OCI-LY1 (cell line): ENCODE results near the gene CTIF.

Source experiments
- H2AFZ ChIP-seq: fragments of 200-600 bp; sonication (generic), shearing (Covaris generic); 2 replicates; pipeline ENCODE4 v1.6.0; 2014; ENCODE audit warnings: antibody characterized with exemption, mild to moderate bottlenecking, low read length
- H3F3A ChIP-seq: fragments of 200-600 bp; sonication (generic), shearing (Covaris generic); 2 replicates; pipeline ENCODE4 v1.6.0; 2014; ENCODE audit warnings: mild to moderate bottlenecking, antibody characterized with exemption, low read length, moderate library complexity; ENCODE audit not compliant: insufficient read depth
- H3K27ac ChIP-seq: fragments of 200-600 bp; sonication (generic); 2 replicates; pipeline ENCODE4 v1.5.1; 2014; ENCODE audit warnings: low read length, mixed run types, mild to moderate bottlenecking, low read depth; ENCODE audit not compliant: poor library complexity, severe bottlenecking
- H3K27me3 ChIP-seq: fragments of 200-600 bp; sonication (generic); 2 replicates; pipeline ENCODE4 v1.6.0; 2014; ENCODE audit warnings: antibody characterized with exemption, mild to moderate bottlenecking, low read length, moderate library complexity; ENCODE audit not compliant: insufficient read depth
- H3K36me3 ChIP-seq: fragments of 200-600 bp; sonication (generic); 2 replicates; pipeline ENCODE4 v1.6.1; 2014; ENCODE audit warnings: mild to moderate bottlenecking, antibody characterized with exemption, low read length, moderate library complexity, mixed read lengths; ENCODE audit not compliant: insufficient read depth
- H3K4me1 ChIP-seq: fragments of 200-600 bp; sonication (generic); 2 replicates; pipeline ENCODE4 v1.5.1; 2014; ENCODE audit warnings: mild to moderate bottlenecking, low read length, moderate library complexity; ENCODE audit not compliant: insufficient read depth, severe bottlenecking
- H3K4me2 ChIP-seq: fragments of 200-600 bp; sonication (generic), shearing (Covaris generic); 2 replicates; pipeline ENCODE4 v1.6.1; 2014; ENCODE audit warnings: low read length
- H3K4me3 ChIP-seq: fragments of 200-600 bp; sonication (generic); 2 replicates; pipeline ENCODE4 v1.5.1; 2014; ENCODE audit warnings: low read length, low read depth, mild to moderate bottlenecking, mixed read lengths; ENCODE audit not compliant: poor library complexity, severe bottlenecking
- H3K79me2 ChIP-seq: fragments of 200-600 bp; shearing (Covaris generic); 2 replicates; pipeline ENCODE4 v1.6.1; 2016; ENCODE audit warnings: mixed run types, low read length, mixed read lengths; ENCODE audit not compliant: insufficient read depth
- H3K9ac ChIP-seq: fragments of 200-600 bp; sonication (generic), shearing (Covaris generic); 2 replicates; pipeline ENCODE4 v1.6.1; 2014; ENCODE audit warnings: mild to moderate bottlenecking, low read length, mixed read lengths
- H3K9me2 ChIP-seq: fragments of 200-600 bp; sonication (generic), shearing (Covaris generic); 2 replicates; pipeline ENCODE4 v1.6.1; 2014; ENCODE audit warnings: low read depth, mild to moderate bottlenecking, low read length, mixed read lengths
- H3K9me3 ChIP-seq: fragments of 200-600 bp; shearing (Covaris generic); 2 replicates; pipeline ENCODE4 v1.6.1; 2014; ENCODE audit warnings: low read length, mixed read lengths
- H4K20me1 ChIP-seq: fragments of 200-600 bp; sonication (generic), shearing (Covaris generic); 2 replicates; pipeline ENCODE4 v1.6.0; 2016; ENCODE audit warnings: mild to moderate bottlenecking, low read length; ENCODE audit not compliant: insufficient read depth
- CTCF ChIP-seq: fragments of 200-600 bp; sonication (generic), shearing (Covaris generic); IDR thresholded peaks from 2 replicates; pipeline ENCODE4 v1.5.1; 2017; ENCODE audit warnings: mild to moderate bottlenecking, antibody characterized with exemption, low read length, moderate library complexity, mixed read lengths
- EZH2 ChIP-seq: fragments of 200-600 bp; sonication (generic), shearing (Covaris generic); IDR thresholded peaks from 2 replicates; pipeline ENCODE4 v1.8.0; 2017; ENCODE audit warnings: borderline replicate concordance, mixed run types, mild to moderate bottlenecking, antibody characterized with exemption, low read length, moderate library complexity, mixed read lengths

Gene CTIF

GRCh38 chr18:48718251-48718959 lies 179.6 kb downstream of the CTIF start:
- Histone ChIP-seq H3F3A (no peaks in the 10 kb centered on the region), H3K4me2 (no peak overlapping the region), H3K27ac (no peak overlapping the region), H3K79me2 (no peaks in the 10 kb centered on the region), H3K27me3 (peaks cover 6% of the 10 kb centered on the region), H3K9ac (no peak overlapping the region), H3K9me3 (no peaks in the 10 kb centered on the region), H3K4me3 (no peak overlapping the region), H3K4me1 (no peaks in the 10 kb centered on the region), H2AFZ (no peak overlapping the region), H3K9me2 (no peaks in the 10 kb centered on the region), H3K36me3 (no peaks in the 10 kb centered on the region), H4K20me1 (no peaks in the 10 kb centered on the region)
- TF ChIP-seq CTCF (no peak), EZH2 (no peak)

GRCh38 chr18:48719388-48719787 lies 180.6 kb downstream of the CTIF start:
- H4K20me1 ChIP-seq, result no peaks in the 10 kb centered on the region
- H3K9me3 ChIP-seq, result no peaks in the 10 kb centered on the region
- H3K9me2 ChIP-seq, result no peaks in the 10 kb centered on the region
- no peaks in the 10 kb centered on the region for H3K36me3 ChIP-seq
- H3K79me2 ChIP-seq, result no peaks in the 10 kb centered on the region
- no peak overlapping the region for H3K4me2 ChIP-seq
- no peak overlapping the region for H3K4me3 ChIP-seq
- TF ChIP-seq EZH2 (no peak), CTCF (no peak)
- H3K27me3 ChIP-seq, result peaks cover 6% of the 10 kb centered on the region
- no peak overlapping the region for H3K27ac ChIP-seq
- H3K9ac ChIP-seq, result no peak overlapping the region
- no peak overlapping the region for H2AFZ ChIP-seq
- H3K4me1 ChIP-seq, result no peaks in the 10 kb centered on the region
- H3F3A ChIP-seq, result no peaks in the 10 kb centered on the region

DNA sequence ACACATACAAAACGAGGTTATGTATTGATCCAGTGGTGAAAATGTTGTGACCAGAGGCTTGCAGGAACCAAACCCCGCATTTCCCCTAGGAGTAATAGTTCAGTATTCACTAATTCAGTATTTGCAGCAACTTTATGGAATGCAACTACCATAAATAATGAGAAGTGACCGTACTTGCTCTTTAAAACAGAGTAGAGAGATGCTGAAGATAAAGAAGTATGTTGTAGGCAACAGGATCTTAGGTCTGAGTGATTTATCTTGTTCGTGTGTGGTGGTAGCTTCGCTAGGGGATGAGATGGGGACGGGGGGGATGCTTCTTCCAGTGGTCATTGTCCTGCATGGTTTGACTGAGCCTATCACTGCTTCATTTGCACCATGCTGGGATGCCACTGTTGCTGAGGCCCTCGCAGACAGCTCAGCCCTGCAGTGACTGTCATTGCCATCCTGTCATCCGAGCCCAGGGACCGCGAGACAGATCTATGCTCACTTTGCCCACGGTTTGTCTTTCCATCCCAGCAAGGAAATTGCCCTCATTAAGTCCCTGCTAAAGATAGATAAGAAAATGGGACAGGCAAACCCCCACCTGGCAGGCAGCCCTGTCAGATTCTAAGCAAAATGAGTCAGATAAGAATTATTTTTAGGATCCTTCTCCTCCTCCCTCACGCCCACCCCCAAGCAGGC lies 181.3 kb downstream of the CTIF start:
- Histone ChIP-seq H3K4me1 (no peaks in the 10 kb centered on the region), H4K20me1 (no peaks in the 10 kb centered on the region), H3K4me3 (no peak overlapping the region), H3F3A (no peaks in the 10 kb centered on the region), H3K4me2 (no peak overlapping the region), H2AFZ (no peak overlapping the region), H3K9me3 (no peaks in the 10 kb centered on the region), H3K9me2 (no peaks in the 10 kb centered on the region), H3K36me3 (no peaks in the 10 kb centered on the region), H3K9ac (no peak overlapping the region), H3K79me2 (no peaks in the 10 kb centered on the region), H3K27me3 (peaks cover 6% of the 10 kb centered on the region), H3K27ac (no peak overlapping the region)
- TF ChIP-seq CTCF (no peak), EZH2 (no peak)
